ENCODE data around the gene SKIC8. TPM values are rescaled to one million over a fixed set of nuclear protein-coding genes. Genes with fewer than 3 reads are reported as not detected.

The SKIC8 gene
- total RNA-seq, 4 donors from 2014 or later: 9.0 to 51.4 (median 44.1) TPM

DNA sequence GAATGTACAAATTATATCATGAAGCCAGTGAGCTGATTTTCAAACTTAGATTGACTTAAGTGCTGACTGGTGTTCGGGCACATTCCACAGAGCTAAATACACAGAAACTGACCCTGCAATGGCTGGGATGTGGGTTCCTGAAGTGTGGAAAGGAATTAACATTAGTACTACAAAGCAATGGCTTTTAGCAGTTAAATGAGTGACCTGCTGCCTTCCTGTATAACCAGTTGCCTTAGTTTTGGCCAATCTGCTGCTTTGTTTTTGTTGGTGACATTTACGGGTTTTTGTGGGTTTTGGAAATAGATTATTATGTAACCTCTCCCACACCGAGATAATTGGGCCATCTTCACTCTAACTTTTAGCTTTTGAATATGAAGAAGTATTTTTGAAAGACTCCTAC, 2.4 kb upstream of the SKIC8 start:
- Histone ChIP-seq H3K36me3 (no peaks in the 10 kb centered on the region), H3K4me1 (peaks cover 7 to 17% (median 15%) of the 10 kb centered on the region in 4 donors), H3K9me3 (no peaks in the 10 kb centered on the region), H3K27me3 (peaks cover 10% of the 10 kb centered on the region), H3K4me3 (no peak overlapping the region), H3K27ac (no peak overlapping the region)
- TF ChIP-seq EP300 (IDR thresholded peaks at IDR 0.05; ENCODE audit: low read depth) (no peak), POLR2AphosphoS5 (IDR thresholded peaks at IDR 0.05) (no peak), POLR2A (IDR thresholded peaks at IDR 0.05) (no peak), CTCF (IDR thresholded peaks at IDR 0.05) (no peak)
- DNase-seq: no peak
- in situ Hi-C loops (cut with MboI; ENCODE audit: low pct_ligation_motif_present in 1 of 4, low pct_unique_long_range_greater_than_20kb in 1 of 4, low sequenced_read_pairs in 3 of 4): no loop called here
- 37 to 53% methylated on average over 3 of the region's 3 CpGs for WGBS, 2 donors (ENCODE audit: low coverage in 1 of 2)
- intact Hi-C loops (cut with DNase I; ENCODE audit: low total_unique reads): no loop called here

DNA sequence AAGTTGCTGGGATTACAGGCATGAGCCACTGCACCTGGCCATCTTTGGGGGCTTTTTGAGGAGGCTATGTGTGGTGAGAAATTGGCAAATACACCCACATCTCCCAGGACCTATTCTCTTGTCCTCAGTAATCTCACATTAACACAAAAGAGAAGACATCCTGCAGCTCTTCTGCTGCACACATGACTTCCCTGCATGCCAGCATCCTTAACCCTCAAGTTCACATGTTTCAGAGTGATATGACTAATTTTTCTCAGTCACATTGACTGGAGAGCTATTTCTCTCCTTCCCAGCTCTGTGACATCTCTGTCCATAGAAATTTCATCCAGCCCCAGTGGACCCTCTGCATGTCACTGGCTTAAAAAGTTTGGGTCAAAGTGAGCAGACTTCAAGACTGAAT, 1.9 kb upstream of the SKIC8 start:
- Histone ChIP-seq H3K4me3 (no peak overlapping the region), H3K36me3 (no peaks in the 10 kb centered on the region), H3K9me3 (no peaks in the 10 kb centered on the region), H3K4me1 (peaks cover 7 to 17% (median 15%) of the 10 kb centered on the region in 4 donors), H3K27ac (no peak overlapping the region), H3K27me3 (peaks cover 10% of the 10 kb centered on the region)
- intact Hi-C loops (cut with DNase I; ENCODE audit: low total_unique reads) (no loop called here), in situ Hi-C loops (cut with MboI; ENCODE audit: low pct_ligation_motif_present in 1 of 4, low pct_unique_long_range_greater_than_20kb in 1 of 4, low sequenced_read_pairs in 3 of 4) (no loop called here)
- no peak for DNase-seq
- TF ChIP-seq EP300 (IDR thresholded peaks at IDR 0.05; ENCODE audit: low read depth): no peak
- no peak for TF ChIP-seq POLR2AphosphoS5 (IDR thresholded peaks at IDR 0.05)
- no peak for TF ChIP-seq CTCF (IDR thresholded peaks at IDR 0.05)
- no peak for TF ChIP-seq POLR2A (IDR thresholded peaks at IDR 0.05)

GRCh38 chr15:78292219-78292618, 7.2 kb downstream of the SKIC8 start:
- Histone ChIP-seq H3K4me3 (no peak overlapping the region), H3K9me3 (no peaks in the 10 kb centered on the region), H3K36me3 (peaks cover 0 to 6% (median 0%) of the 10 kb centered on the region in 4 donors), H3K4me1 (peaks cover 0 to 15% (median 4%) of the 10 kb centered on the region in 4 donors), H3K27ac (no peak overlapping the region), H3K27me3 (no peaks in the 10 kb centered on the region)
- no peak for DNase-seq
- intact Hi-C loops (cut with DNase I; ENCODE audit: low total_unique reads) (no loop called here), in situ Hi-C loops (cut with MboI; ENCODE audit: low pct_ligation_motif_present in 1 of 4, low pct_unique_long_range_greater_than_20kb in 1 of 4, low sequenced_read_pairs in 3 of 4) (no loop called here)
- 84 to 100% methylated on average over 1 of the region's 1 CpG for WGBS, 2 donors (ENCODE audit: low coverage in 1 of 2)
- TF ChIP-seq EP300 (IDR thresholded peaks at IDR 0.05; ENCODE audit: low read depth): no peak

DNA sequence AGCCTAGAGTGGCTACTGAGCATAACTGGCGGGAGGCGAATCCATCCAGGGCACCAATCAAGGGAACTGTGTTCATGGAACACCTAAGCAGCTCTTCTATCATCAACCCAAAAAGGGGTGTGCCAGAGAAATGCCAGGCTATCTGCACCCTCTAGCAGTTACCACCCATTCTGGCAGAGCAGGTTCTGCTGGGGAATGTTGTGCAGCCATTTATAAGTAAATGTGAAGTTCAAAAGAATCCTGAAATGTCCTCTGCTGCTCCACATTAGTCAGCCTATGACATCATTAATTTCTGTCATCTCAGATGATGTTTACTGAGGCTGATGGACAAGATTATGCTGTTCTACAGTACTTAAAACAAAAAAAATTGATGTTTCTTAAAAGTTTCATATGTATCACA, 7.7 kb downstream of the SKIC8 start:
- H3K9me3 ChIP-seq: no peaks in the 10 kb centered on the region
- peaks cover 0 to 15% (median 4%) of the 10 kb centered on the region in 4 donors for H3K4me1 ChIP-seq
- in situ Hi-C loops (cut with MboI; ENCODE audit: low pct_ligation_motif_present in 1 of 4, low pct_unique_long_range_greater_than_20kb in 1 of 4, low sequenced_read_pairs in 3 of 4) (no loop called here), intact Hi-C loops (cut with DNase I; ENCODE audit: low total_unique reads) (no loop called here)
- H3K27me3 ChIP-seq: no peaks in the 10 kb centered on the region
- peaks cover 0 to 6% (median 0%) of the 10 kb centered on the region in 4 donors for H3K36me3 ChIP-seq
- DNase-seq: no peak
- TF ChIP-seq EP300 (IDR thresholded peaks at IDR 0.05; ENCODE audit: low read depth) (no peak), POLR2AphosphoS5 (IDR thresholded peaks at IDR 0.05) (no peak), CTCF (IDR thresholded peaks at IDR 0.05) (no peak), POLR2A (IDR thresholded peaks at IDR 0.05) (no peak)
- H3K27ac ChIP-seq: no peak overlapping the region
- WGBS, 2 donors (ENCODE audit: low coverage in 1 of 2): 96% methylated on average over 2 of the region's 2 CpGs; no CpG with 5 or more reads in 1 of the 2 donors
- H3K4me3 ChIP-seq: no peak overlapping the region

- intact Hi-C loops (cut with DNase I; ENCODE audit: low total_unique reads): no loop called here
- no peak overlapping the region for H3K4me3 ChIP-seq
- H3K4me1 ChIP-seq: peaks cover 0 to 15% (median 4%) of the 10 kb centered on the region in 4 donors
- WGBS, 2 donors (ENCODE audit: low coverage in 1 of 2): 72 to 100% methylated on average over 1 to 2 of the region's 2 CpGs
- DNase-seq: no peak
- in situ Hi-C loops (cut with MboI; ENCODE audit: low pct_ligation_motif_present in 1 of 4, low pct_unique_long_range_greater_than_20kb in 1 of 4, low sequenced_read_pairs in 3 of 4): no loop called here
- H3K27me3 ChIP-seq: no peaks in the 10 kb centered on the region
- H3K9me3 ChIP-seq: no peaks in the 10 kb centered on the region
- no peak for TF ChIP-seq CTCF (IDR thresholded peaks at IDR 0.05)
- TF ChIP-seq EP300 (IDR thresholded peaks at IDR 0.05; ENCODE audit: low read depth): no peak
- no peak for TF ChIP-seq POLR2A (IDR thresholded peaks at IDR 0.05)
- TF ChIP-seq POLR2AphosphoS5 (IDR thresholded peaks at IDR 0.05): no peak
- no peak overlapping the region for H3K27ac ChIP-seq
- peaks cover 0 to 6% (median 0%) of the 10 kb centered on the region in 4 donors for H3K36me3 ChIP-seq
These were observed 8.4 kb downstream of the SKIC8 start for GRCh38 chr15:78291052-78291451.
